DND-41 (cell line): ENCODE results near the gene MARCHF10.

ENCODE experiments used
- ATAC-seq: fragments of 200-7000 bp; cut with Tn5 transposase; 3 replicates; pipeline ENCODE4 v1.9.1; 2021; ENCODE audit warnings: low read depth; ENCODE audit not compliant: insufficient read depth
- DNase-seq: peaks from one replicate; pipeline ENCODE4 v3.0.0-alpha.2; 2020
- H2AFZ ChIP-seq: 2 replicates; pipeline ENCODE4 v1.6.0; 2012; ENCODE audit warnings: low read depth, low read length
- H3K27ac ChIP-seq: 2 replicates; pipeline ENCODE4 v1.5.1; 2012; ENCODE audit warnings: low read length, inconsistent platforms
- H3K27me3 ChIP-seq: fragments of 200-600 bp; sonication (generic); 2 replicates; pipeline ENCODE4 v1.6.0; 2012; ENCODE audit warnings: low read length, mild to moderate bottlenecking, inconsistent platforms; ENCODE audit not compliant: insufficient read depth, poor library complexity
- H3K36me3 ChIP-seq: 2 replicates; pipeline ENCODE4 v1.5.1; 2012; ENCODE audit warnings: low read length, inconsistent platforms; ENCODE audit not compliant: insufficient read depth
- H3K4me1 ChIP-seq: 2 replicates; pipeline ENCODE4 v1.5.1; 2012; ENCODE audit warnings: mild to moderate bottlenecking, low read length; ENCODE audit not compliant: insufficient read depth
- H3K4me2 ChIP-seq: 2 replicates; pipeline ENCODE4 v1.6.0; 2012; ENCODE audit warnings: mild to moderate bottlenecking, moderate library complexity, low read length, inconsistent platforms; ENCODE audit not compliant: insufficient read depth
- H3K4me3 ChIP-seq, 2 experiments: fragments of 200-600 bp in 1 of 2; shearing (Covaris generic) in 1 of 2; 2 replicates each; pipeline ENCODE4 v1.5.1; 2012 to 2016; ENCODE audit warnings: inconsistent platforms in 2 of 2, low read length in 2 of 2, mild to moderate bottlenecking in 2 of 2, low read depth in 1 of 2, moderate library complexity in 1 of 2
- H3K79me2 ChIP-seq: 2 replicates; pipeline ENCODE4 v1.6.0; 2012; ENCODE audit warnings: low read length, inconsistent platforms; ENCODE audit not compliant: insufficient read depth
- H3K9ac ChIP-seq: 2 replicates; pipeline ENCODE4 v1.6.0; 2012; ENCODE audit warnings: low read depth, mild to moderate bottlenecking, inconsistent platforms, low read length, moderate library complexity
- H3K9me3 ChIP-seq: 2 replicates; pipeline ENCODE4 v1.5.1; 2012; ENCODE audit warnings: low read length, moderate library complexity, mild to moderate bottlenecking, inconsistent platforms; ENCODE audit not compliant: insufficient read depth, severe bottlenecking
- H4K20me1 ChIP-seq: 2 replicates; pipeline ENCODE4 v1.6.0; 2012; ENCODE audit warnings: low read length; ENCODE audit not compliant: insufficient read depth
- EZH2 ChIP-seq: IDR thresholded peaks from 3 replicates; pipeline ENCODE4 v1.6.1; 2012; ENCODE audit warnings: borderline replicate concordance, low read depth, mild to moderate bottlenecking, moderate library complexity, low read length, inconsistent platforms; ENCODE audit not compliant: severe bottlenecking
- TF ChIP-seq, protein P1 (sequence below): IDR thresholded peaks from 2 replicates; pipeline ENCODE4 v1.5.1; 2012; ENCODE audit warnings: borderline replicate concordance, low read length, moderate library complexity, mild to moderate bottlenecking; ENCODE audit not compliant: poor library complexity, severe bottlenecking; ENCODE audit errors: extremely low read depth

The MARCHF10 gene

DNA sequence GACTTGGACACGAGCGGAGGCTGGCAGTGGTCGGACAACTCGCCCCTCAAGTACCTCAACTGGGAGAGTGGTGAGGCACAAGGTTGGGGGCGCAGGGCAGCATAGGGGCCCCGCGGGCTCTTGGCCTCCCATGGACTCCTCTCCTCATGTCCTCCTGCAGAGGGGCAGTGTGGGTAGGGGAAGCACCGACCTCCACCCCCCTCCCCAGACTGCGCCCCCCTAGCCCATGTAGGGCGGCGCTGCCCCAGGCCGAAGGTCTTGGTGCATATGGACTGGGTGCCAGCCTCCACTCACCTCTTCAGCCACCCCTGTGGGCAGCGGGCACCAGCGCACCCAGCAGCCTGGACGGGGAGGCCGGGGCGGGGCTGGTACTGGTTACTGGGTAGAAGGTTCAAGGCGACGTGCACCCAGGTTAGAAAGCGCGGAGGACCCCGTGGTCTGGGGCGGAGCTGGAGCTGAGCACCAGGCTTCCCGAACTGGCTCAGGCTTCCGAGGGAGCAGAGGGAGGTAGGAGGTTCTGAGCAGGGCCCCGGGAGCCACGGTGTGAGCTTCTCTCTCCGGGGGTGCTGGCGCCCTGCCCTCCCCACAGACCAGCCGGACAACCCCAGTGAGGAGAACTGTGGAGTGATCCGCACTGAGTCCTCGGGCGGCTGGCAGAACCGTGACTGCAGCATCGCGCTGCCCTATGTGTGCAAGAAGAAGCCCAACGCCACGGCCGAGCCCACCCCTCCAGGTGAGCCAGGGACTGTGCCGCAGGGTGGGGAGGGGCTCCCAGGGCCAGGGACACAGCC is 141.1 kb downstream of the MARCHF10 start:
- ATAC-seq, result no peak
- no peak overlapping the region for H3K4me2 ChIP-seq
- H3K4me3 ChIP-seq, result no peak overlapping the region
- no peaks in the 10 kb centered on the region for H3K9me3 ChIP-seq
- no peak overlapping the region for H3K27ac ChIP-seq
- TF ChIP-seq, protein P1, sequence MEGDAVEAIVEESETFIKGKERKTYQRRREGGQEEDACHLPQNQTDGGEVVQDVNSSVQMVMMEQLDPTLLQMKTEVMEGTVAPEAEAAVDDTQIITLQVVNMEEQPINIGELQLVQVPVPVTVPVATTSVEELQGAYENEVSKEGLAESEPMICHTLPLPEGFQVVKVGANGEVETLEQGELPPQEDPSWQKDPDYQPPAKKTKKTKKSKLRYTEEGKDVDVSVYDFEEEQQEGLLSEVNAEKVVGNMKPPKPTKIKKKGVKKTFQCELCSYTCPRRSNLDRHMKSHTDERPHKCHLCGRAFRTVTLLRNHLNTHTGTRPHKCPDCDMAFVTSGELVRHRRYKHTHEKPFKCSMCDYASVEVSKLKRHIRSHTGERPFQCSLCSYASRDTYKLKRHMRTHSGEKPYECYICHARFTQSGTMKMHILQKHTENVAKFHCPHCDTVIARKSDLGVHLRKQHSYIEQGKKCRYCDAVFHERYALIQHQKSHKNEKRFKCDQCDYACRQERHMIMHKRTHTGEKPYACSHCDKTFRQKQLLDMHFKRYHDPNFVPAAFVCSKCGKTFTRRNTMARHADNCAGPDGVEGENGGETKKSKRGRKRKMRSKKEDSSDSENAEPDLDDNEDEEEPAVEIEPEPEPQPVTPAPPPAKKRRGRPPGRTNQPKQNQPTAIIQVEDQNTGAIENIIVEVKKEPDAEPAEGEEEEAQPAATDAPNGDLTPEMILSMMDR, result no peak
- TF ChIP-seq EZH2, result no peak
- H2AFZ ChIP-seq, result no peak overlapping the region
- 0 out of 2 replicates have a peak, but pooled peaks cover 3% of the 10 kb centered on the region for H3K36me3 ChIP-seq
- H3K4me1 ChIP-seq, result no peaks in the 10 kb centered on the region
- H3K27me3 ChIP-seq, result no peaks in the 10 kb centered on the region
- H4K20me1 ChIP-seq, result no peaks in the 10 kb centered on the region
- no peak for DNase-seq
- no peak overlapping the region for H3K9ac ChIP-seq
- H3K79me2 ChIP-seq, result no peaks in the 10 kb centered on the region

DNA sequence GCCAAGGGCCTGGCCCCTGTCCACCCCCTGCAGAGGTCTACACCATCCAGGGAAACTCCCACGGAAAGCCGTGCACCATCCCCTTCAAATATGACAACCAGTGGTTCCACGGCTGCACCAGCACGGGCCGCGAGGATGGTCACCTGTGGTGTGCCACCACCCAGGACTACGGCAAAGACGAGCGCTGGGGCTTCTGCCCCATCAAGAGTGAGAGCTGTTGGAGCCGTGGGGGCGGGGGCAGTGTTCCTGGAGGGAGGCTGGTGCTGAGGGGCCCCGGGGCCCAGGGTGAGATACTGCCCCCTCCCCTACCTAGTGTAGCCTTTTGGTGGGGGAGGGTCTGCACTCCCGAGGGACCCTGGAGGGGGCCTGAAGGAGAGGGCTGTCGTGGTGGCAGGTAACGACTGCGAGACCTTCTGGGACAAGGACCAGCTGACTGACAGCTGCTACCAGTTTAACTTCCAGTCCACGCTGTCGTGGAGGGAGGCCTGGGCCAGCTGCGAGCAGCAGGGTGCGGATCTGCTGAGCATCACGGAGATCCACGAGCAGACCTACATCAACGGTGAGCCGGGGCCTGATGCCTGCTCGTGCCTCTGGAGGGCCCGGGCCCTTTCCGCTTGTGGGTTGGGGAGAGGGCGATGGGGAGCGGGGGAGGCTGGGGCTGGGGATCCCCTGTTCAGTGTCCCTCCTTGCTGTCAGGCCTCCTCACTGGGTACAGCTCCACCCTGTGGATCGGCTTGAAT is 141.9 kb downstream of the MARCHF10 start:
- no peak for ATAC-seq
- H3K4me2 ChIP-seq, result no peak overlapping the region
- no peaks in the 10 kb centered on the region for H3K9me3 ChIP-seq
- no peaks in the 10 kb centered on the region for H4K20me1 ChIP-seq
- no peaks in the 10 kb centered on the region for H3K79me2 ChIP-seq
- H3K36me3 ChIP-seq, result no peaks in the 10 kb centered on the region
- H3K27ac ChIP-seq, result no peak overlapping the region
- no peak overlapping the region for H3K9ac ChIP-seq
- TF ChIP-seq, protein P1, result no peak
- no peak for TF ChIP-seq EZH2
- H3K4me3 ChIP-seq, result no peak overlapping the region
- H2AFZ ChIP-seq, result no peak overlapping the region
- DNase-seq, result no peak
- H3K4me1 ChIP-seq, result no peaks in the 10 kb centered on the region
- no peaks in the 10 kb centered on the region for H3K27me3 ChIP-seq

DNA sequence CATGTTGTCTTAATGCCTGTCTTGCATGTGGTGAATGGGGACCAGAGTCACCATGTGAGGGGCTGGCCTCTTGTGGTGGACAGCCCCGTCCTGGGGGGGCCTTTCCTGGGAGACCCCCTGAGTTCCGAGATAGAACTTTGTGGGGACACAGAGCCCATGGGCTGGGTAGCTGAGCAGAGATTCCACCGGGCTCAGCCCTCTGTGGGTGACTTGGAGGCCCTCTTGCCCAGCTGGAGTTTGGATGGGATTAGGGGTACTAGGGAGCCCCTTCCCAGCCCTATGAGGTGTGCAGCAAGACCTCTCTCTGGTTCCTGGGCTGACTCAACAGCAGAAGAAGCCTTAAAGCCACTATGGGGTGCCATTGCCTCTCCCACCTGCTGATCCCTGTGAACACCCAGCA is 142.5 kb downstream of the MARCHF10 start:
- no peaks in the 10 kb centered on the region for H3K4me1 ChIP-seq
- H3K79me2 ChIP-seq, result no peaks in the 10 kb centered on the region
- no peak overlapping the region for H3K4me2 ChIP-seq
- no peak overlapping the region for H3K4me3 ChIP-seq
- H3K9ac ChIP-seq, result no peak overlapping the region
- H4K20me1 ChIP-seq, result no peaks in the 10 kb centered on the region
- peaks cover 5% of the 10 kb centered on the region for H3K9me3 ChIP-seq
- DNase-seq (no peak), ATAC-seq (no peak)
- H3K36me3 ChIP-seq, result no peaks in the 10 kb centered on the region
- TF ChIP-seq, protein P1, result no peak
- TF ChIP-seq EZH2, result no peak
- no peak overlapping the region for H2AFZ ChIP-seq
- H3K27me3 ChIP-seq, result no peaks in the 10 kb centered on the region
- H3K27ac ChIP-seq, result no peak overlapping the region
